G401 (cell line): ENCODE measurements around the gene DHRS2. TPM values are rescaled to one million over a fixed set of nuclear protein-coding genes. Genes with fewer than 3 reads are reported as not detected.

Experiments used
- DNase-seq: peaks from one replicate; pipeline ENCODE4 v3.0.0-alpha.2; 2015; ENCODE audit warnings: low spot score
- in situ Hi-C: cut with HindIII; loops from 2 replicates; pipeline ENCODE4 v1.10.0; 2016; ENCODE audit warnings: low sequenced_read_pairs, mixed read lengths
- total RNA-seq: library from RNA; depleted of rRNA; stranded (reverse); fragments of >200 nt; shearing (Covaris generic); gene quantifications from 2 replicates; pipeline ENCODE4 v1.2.3, GENCODE V29; 2014

DHRS2 gene
- total RNA-seq, 1 experiment from 2014 or later, result 0.61 TPM

- in situ Hi-C loops, result no loop called here
- no peak for DNase-seq
These were observed 25.3 kb upstream of the DHRS2 start for GRCh38 chr14:23610815-23611289.

GRCh38 chr14:23612354-23612732 is 23.8 kb upstream of the DHRS2 start:
- in situ Hi-C loops, result no loop called here
- no peak for DNase-seq

GRCh38 chr14:23612802-23613201 is 23.4 kb upstream of the DHRS2 start:
- no peak for DNase-seq
- in situ Hi-C loops, result no loop called here

- in situ Hi-C loops, result no loop called here
These were observed 22.7 kb upstream of the DHRS2 start for GRCh38 chr14:23613242-23614070.

GRCh38 chr14:23614395-23614828 is 21.8 kb upstream of the DHRS2 start:
- in situ Hi-C loops, result no loop called here
- no peak for DNase-seq

More at GRCh38 chr14:23613242-23614070, 22.7 kb upstream of the DHRS2 start:
- no peak for DNase-seq

- in situ Hi-C loops, result no loop called here
- no peak for DNase-seq
These were observed 20.3 kb upstream of the DHRS2 start for GRCh38 chr14:23615856-23616255.

- no peak for DNase-seq
- in situ Hi-C loops, result no loop called here
These were observed 18.6 kb upstream of the DHRS2 start for GRCh38 chr14:23617539-23617938.

- DNase-seq, result no peak
- in situ Hi-C loops, result no loop called here
These were observed 17.7 kb upstream of the DHRS2 start for GRCh38 chr14:23618415-23618988.

GRCh38 chr14:23620177-23620702 is 15.9 kb upstream of the DHRS2 start:
- no peak for DNase-seq
- in situ Hi-C loops, result no loop called here

GRCh38 chr14:23621204-23621931 is 14.8 kb upstream of the DHRS2 start:
- no peak for DNase-seq
- in situ Hi-C loops, result no loop called here

- in situ Hi-C loops, result no loop called here
- no peak for DNase-seq
These were observed 14.0 kb upstream of the DHRS2 start for GRCh38 chr14:23621932-23622730.

GRCh38 chr14:23622990-23623389 is 13.2 kb upstream of the DHRS2 start:
- in situ Hi-C loops, result no loop called here
- no peak for DNase-seq

GRCh38 chr14:23623962-23624361 is 12.2 kb upstream of the DHRS2 start:
- in situ Hi-C loops, result no loop called here
- DNase-seq, result no peak

- in situ Hi-C loops, result no loop called here
- no peak for DNase-seq
These were observed 11.2 kb upstream of the DHRS2 start for GRCh38 chr14:23624830-23625404.

GRCh38 chr14:23626946-23627345 is 9.2 kb upstream of the DHRS2 start:
- in situ Hi-C loops, result no loop called here
- no peak for DNase-seq

GRCh38 chr14:23627961-23628360 is 8.2 kb upstream of the DHRS2 start:
- in situ Hi-C loops, result no loop called here
- no peak for DNase-seq

GRCh38 chr14:23629204-23629603 is 7.0 kb upstream of the DHRS2 start:
- in situ Hi-C loops, result no loop called here
- DNase-seq, result no peak

- in situ Hi-C loops, result no loop called here
- DNase-seq, result no peak
These were observed 6.2 kb upstream of the DHRS2 start for GRCh38 chr14:23629832-23630396.
